ACC112 (cell line): ENCODE measurements around the gene GCC1.

Experiments
- H2AFZ ChIP-seq: fragments of 200-600 bp; sonication (generic); one replicate; pipeline ENCODE4 v1.6.0; 2017; ENCODE audit warnings: antibody characterized with exemption, low read length; ENCODE audit not compliant: unreplicated experiment
- H3K27ac ChIP-seq: fragments of 200-600 bp; sonication (generic); 2 replicates; pipeline ENCODE4 v1.5.1; 2014; ENCODE audit warnings: low read depth, mild to moderate bottlenecking, antibody characterized with exemption, low read length, moderate library complexity
- H3K27me3 ChIP-seq: fragments of 200-600 bp; sonication (generic); 2 replicates; pipeline ENCODE4 v1.6.1; 2014; ENCODE audit warnings: mild to moderate bottlenecking, antibody characterized with exemption, low read length, moderate library complexity, mixed read lengths; ENCODE audit not compliant: insufficient read depth
- H3K36me3 ChIP-seq: fragments of 200-600 bp; sonication (generic); 2 replicates; pipeline ENCODE4 v1.6.1; 2016; ENCODE audit warnings: mild to moderate bottlenecking, antibody characterized with exemption, low read length, moderate library complexity, mixed read lengths; ENCODE audit not compliant: insufficient read depth
- H3K4me1 ChIP-seq: fragments of 200-600 bp; sonication (generic); one replicate; pipeline ENCODE4 v1.6.1; 2016; ENCODE audit warnings: low read length, mixed read lengths; ENCODE audit not compliant: insufficient read depth, unreplicated experiment, control insufficient read depth
- H3K4me3 ChIP-seq: fragments of 200-600 bp; sonication (generic); 2 replicates; pipeline ENCODE4 v1.5.1; 2014; ENCODE audit warnings: mild to moderate bottlenecking, low read depth, low read length
- H3K79me2 ChIP-seq: fragments of 200-600 bp; sonication (generic); one replicate; pipeline ENCODE4 v1.6.0; 2016; ENCODE audit warnings: low read length; ENCODE audit not compliant: control insufficient read depth, unreplicated experiment, insufficient read depth

The GCC1 gene

GRCh38 chr7:127616724-127617123, 31.3 kb upstream of the GCC1 start:
- Histone ChIP-seq H2AFZ (no peak overlapping the region), H3K36me3 (no peaks in the 10 kb centered on the region), H3K27me3 (peaks cover 87% of the 10 kb centered on the region), H3K4me1 (no peaks in the 10 kb centered on the region), H3K79me2 (no peaks in the 10 kb centered on the region), H3K4me3 (no peak overlapping the region), H3K27ac (no peak overlapping the region)

- Histone ChIP-seq H2AFZ (no peak overlapping the region), H3K27ac (no peak overlapping the region), H3K79me2 (no peaks in the 10 kb centered on the region), H3K36me3 (no peaks in the 10 kb centered on the region), H3K4me3 (no peak overlapping the region), H3K27me3 (peaks cover 51% of the 10 kb centered on the region), H3K4me1 (no peaks in the 10 kb centered on the region)
Observed at GRCh38 chr7:127612263-127612662, 26.9 kb upstream of the GCC1 start.

DNA sequence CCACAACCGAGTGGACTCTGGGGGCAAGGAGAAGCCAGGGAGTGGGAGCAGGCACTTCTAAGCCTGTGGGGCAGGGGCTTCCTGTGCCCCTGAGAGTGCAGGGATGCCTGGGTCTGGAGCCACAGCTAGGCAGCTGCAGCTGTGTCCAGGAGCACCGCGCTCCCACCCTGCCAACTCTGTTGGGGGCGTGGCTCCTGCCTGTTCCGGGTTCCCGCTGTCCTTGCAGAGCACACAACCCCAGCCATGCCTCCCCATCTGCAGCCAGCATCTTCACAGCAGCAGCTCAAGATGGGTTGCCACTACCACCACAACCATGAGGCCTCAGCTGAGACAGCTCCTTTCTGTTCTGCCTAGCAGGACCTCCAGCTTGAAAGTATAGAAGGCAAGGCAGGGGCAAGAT, 23.9 kb upstream of the GCC1 start:
- Histone ChIP-seq H3K27ac (no peak overlapping the region), H3K4me3 (no peak overlapping the region), H3K79me2 (no peaks in the 10 kb centered on the region), H3K36me3 (no peaks in the 10 kb centered on the region), H3K27me3 (peaks cover 21% of the 10 kb centered on the region), H2AFZ (no peak overlapping the region), H3K4me1 (no peaks in the 10 kb centered on the region)

- Histone ChIP-seq H3K27me3 (peaks cover 13% of the 10 kb centered on the region), H2AFZ (no peak overlapping the region), H3K4me1 (no peaks in the 10 kb centered on the region), H3K79me2 (no peaks in the 10 kb centered on the region), H3K4me3 (no peak overlapping the region), H3K27ac (no peak overlapping the region), H3K36me3 (no peaks in the 10 kb centered on the region)
Observed at GRCh38 chr7:127608446-127608845, 23.1 kb upstream of the GCC1 start.

DNA sequence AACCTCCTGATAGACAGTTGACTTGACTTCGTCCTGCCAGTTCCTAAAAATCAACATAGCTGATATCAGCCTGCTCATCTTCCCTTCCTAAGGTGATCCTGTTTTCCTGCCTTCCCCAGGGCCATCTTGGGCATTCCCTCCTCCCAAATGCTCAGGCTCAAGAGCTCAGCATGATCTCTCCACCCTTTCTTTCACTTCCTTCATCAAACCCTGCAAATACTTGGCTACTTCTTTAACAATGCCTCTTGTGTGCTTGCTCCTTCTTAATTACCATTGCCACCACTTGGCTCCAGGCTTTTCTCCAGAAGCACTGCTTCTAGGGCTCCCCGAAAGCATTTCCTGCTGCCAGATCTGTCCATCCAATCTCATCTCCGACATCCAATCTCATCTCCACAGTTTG, 15.5 kb upstream of the GCC1 start:
- H2AFZ ChIP-seq, result no peak overlapping the region
- H3K27me3 ChIP-seq, result peaks cover 7% of the 10 kb centered on the region; the same call in 1 of the 2 replicates
- no peak overlapping the region for H3K4me3 ChIP-seq
- no peaks in the 10 kb centered on the region for H3K36me3 ChIP-seq
- H3K79me2 ChIP-seq, result no peaks in the 10 kb centered on the region
- no peak overlapping the region for H3K27ac ChIP-seq
- no peaks in the 10 kb centered on the region for H3K4me1 ChIP-seq

DNA sequence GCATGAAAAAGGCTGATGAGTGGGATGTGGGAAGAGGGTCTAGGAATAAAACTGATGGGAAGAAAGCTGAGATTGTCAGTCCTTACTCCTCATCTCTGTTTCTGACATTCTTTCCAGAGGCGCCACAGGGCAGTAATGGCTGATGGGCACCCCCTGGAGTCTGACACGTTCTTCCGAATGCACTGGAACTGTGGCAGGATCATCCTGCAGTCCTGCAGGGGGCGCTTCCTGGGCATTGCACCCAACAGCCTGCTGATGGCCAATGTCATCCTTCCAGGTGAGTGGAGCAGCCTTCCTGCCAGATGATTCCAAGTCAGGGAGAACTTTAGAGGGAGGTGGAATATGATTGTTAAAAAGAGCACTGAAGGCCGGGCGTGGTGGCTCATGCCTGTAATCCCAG, 12.9 kb upstream of the GCC1 start:
- Histone ChIP-seq H3K4me3 (no peak overlapping the region), H3K36me3 (no peaks in the 10 kb centered on the region), H3K4me1 (no peaks in the 10 kb centered on the region), H3K79me2 (no peaks in the 10 kb centered on the region), H2AFZ (no peak overlapping the region), H3K27me3 (peaks cover 7% of the 10 kb centered on the region; the same call in 1 of the 2 replicates), H3K27ac (no peak overlapping the region)

GRCh38 chr7:127595737-127596136, 10.3 kb upstream of the GCC1 start:
- Histone ChIP-seq H3K27me3 (peaks cover 4% of the 10 kb centered on the region; the same call in 1 of the 2 replicates), H3K79me2 (no peaks in the 10 kb centered on the region), H3K27ac (no peak overlapping the region), H3K4me3 (no peak overlapping the region), H3K36me3 (no peaks in the 10 kb centered on the region; the same call in 1 of the 2 replicates), H2AFZ (no peak overlapping the region), H3K4me1 (no peaks in the 10 kb centered on the region)

GRCh38 chr7:127594490-127594889, 9.1 kb upstream of the GCC1 start:
- H3K27ac ChIP-seq, result no peak overlapping the region
- peaks cover 3% of the 10 kb centered on the region for H3K4me1 ChIP-seq
- no peak overlapping the region for H3K4me3 ChIP-seq
- no peaks in the 10 kb centered on the region for H3K27me3 ChIP-seq
- no peaks in the 10 kb centered on the region; the same call in 1 of the 2 replicates for H3K36me3 ChIP-seq
- H3K79me2 ChIP-seq, result peaks cover 3% of the 10 kb centered on the region
- no peak overlapping the region for H2AFZ ChIP-seq

- H3K79me2 ChIP-seq, result peaks cover 14% of the 10 kb centered on the region
- H2AFZ ChIP-seq, result no peak overlapping the region
- no peaks in the 10 kb centered on the region; the same call in 1 of the 2 replicates for H3K36me3 ChIP-seq
- no peak overlapping the region for H3K27ac ChIP-seq
- H3K4me1 ChIP-seq, result peaks cover 6% of the 10 kb centered on the region
- no peak overlapping the region for H3K4me3 ChIP-seq
- H3K27me3 ChIP-seq, result no peaks in the 10 kb centered on the region
Observed at GRCh38 chr7:127592550-127592949, 7.2 kb upstream of the GCC1 start.

DNA sequence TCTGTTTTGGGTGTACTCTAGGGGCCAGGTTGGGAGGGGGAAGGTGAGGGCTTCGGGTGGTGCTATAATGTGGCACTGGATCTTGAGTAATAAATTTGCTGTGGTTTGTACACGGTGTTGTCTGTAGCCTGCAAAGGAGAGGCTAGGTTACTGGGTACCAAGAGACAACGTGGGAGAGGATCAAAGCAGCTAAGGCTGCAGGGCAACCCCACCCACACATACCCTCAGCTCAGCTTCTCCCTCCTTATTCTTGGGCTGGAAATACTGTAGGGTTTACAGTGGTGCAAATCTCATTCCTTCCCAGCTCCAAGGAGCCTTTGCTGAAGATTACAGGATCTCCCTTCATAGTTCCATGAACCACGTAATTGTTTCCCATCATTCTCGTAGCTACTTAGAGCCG, 6.2 kb upstream of the GCC1 start:
- Histone ChIP-seq H3K4me3 (no peak overlapping the region), H3K79me2 (peaks cover 14% of the 10 kb centered on the region), H2AFZ (no peak overlapping the region)

GRCh38 chr7:127591189-127591588, 5.8 kb upstream of the GCC1 start:
- Histone ChIP-seq H3K36me3 (no peaks in the 10 kb centered on the region; the same call in 1 of the 2 replicates), H3K27ac (no peak overlapping the region), H3K79me2 (peaks cover 14% of the 10 kb centered on the region), H3K4me1 (peaks cover 6% of the 10 kb centered on the region), H3K27me3 (no peaks in the 10 kb centered on the region), H3K4me3 (no peak overlapping the region), H2AFZ (no peak overlapping the region)

More for the DNA sequence above, 6.2 kb upstream of the GCC1 start:
- H3K4me1 ChIP-seq, result peaks cover 6% of the 10 kb centered on the region
- no peak overlapping the region for H3K27ac ChIP-seq
- no peaks in the 10 kb centered on the region; the same call in 1 of the 2 replicates for H3K36me3 ChIP-seq
- no peaks in the 10 kb centered on the region for H3K27me3 ChIP-seq
